Activated B cell treated with CpG ODN at 0.5 μM for 24 hours (primary cell): ENCODE measurements around the gene AAGAB. TPM values are rescaled to one million over a fixed set of nuclear protein-coding genes. Genes with fewer than 3 reads are reported as not detected.
A peak's percentile ranks its signal among the peaks of the same experiment; 100 is the strongest.

Experiments
- ATAC-seq: fragments of 200-7000 bp; cut with Tn5 transposase; one replicate; pipeline ENCODE4 v1.10.0; 2021; ENCODE audit warnings: low read depth, mild to moderate bottlenecking, moderate library complexity
- CTCF ChIA-PET: fragments of 350-600 bp; sonication (Branson Sonifier 250); formaldehyde crosslinking; loops from one replicate; lab custom pipeline; 2021; ENCODE audit warnings: antibody characterized with exemption; lab: Charles Lee
- POLR2A ChIA-PET: fragments of 350-600 bp; sonication (Branson Sonifier 250); formaldehyde crosslinking; loops from one replicate; lab custom pipeline; 2021; ENCODE audit warnings: antibody characterized with exemption; lab: Charles Lee
- DNase-seq: peaks from one replicate; pipeline ENCODE4 v3.0.0; 2022
- H3K27ac Mint-ChIP-seq: one replicate; pipeline ENCODE4 v1.8.0; 2020; ENCODE audit warnings: mixed read lengths
- H3K27me3 Mint-ChIP-seq: one replicate; pipeline ENCODE4 v1.8.0; 2021; ENCODE audit warnings: mixed read lengths
- H3K36me3 Mint-ChIP-seq: one replicate; pipeline ENCODE4 v1.8.0; 2021; ENCODE audit warnings: low read depth, mixed read lengths
- H3K4me1 Mint-ChIP-seq: one replicate; pipeline ENCODE4 v1.8.0; 2021; ENCODE audit warnings: mixed read lengths
- H3K4me3 Mint-ChIP-seq: one replicate; pipeline ENCODE4 v1.8.0; 2020; ENCODE audit warnings: mild to moderate bottlenecking, mixed read lengths
- H3K9me3 Mint-ChIP-seq: one replicate; pipeline ENCODE4 v1.8.0; 2020; ENCODE audit warnings: mixed read lengths
- CTCF ChIP-seq: fragments of 200-600 bp; IDR thresholded peaks from one replicate; pipeline ENCODE4 v1.8.0; 2022; ENCODE audit warnings: antibody characterized with exemption, mild to moderate bottlenecking
- intact Hi-C: fragments of 100-400 bp; cut with micrococcal nuclease; formaldehyde crosslinking; loops from one replicate; pipeline ENCODE4 v1.15.1; 2024
- total RNA-seq: library from RNA; stranded (reverse); gene quantifications from 2 replicates; pipeline ENCODE4 v1.2.3, GENCODE V29; 2022

AAGAB gene
- total RNA-seq, 1 donor from 2014 or later: 48.5 TPM

DNA sequence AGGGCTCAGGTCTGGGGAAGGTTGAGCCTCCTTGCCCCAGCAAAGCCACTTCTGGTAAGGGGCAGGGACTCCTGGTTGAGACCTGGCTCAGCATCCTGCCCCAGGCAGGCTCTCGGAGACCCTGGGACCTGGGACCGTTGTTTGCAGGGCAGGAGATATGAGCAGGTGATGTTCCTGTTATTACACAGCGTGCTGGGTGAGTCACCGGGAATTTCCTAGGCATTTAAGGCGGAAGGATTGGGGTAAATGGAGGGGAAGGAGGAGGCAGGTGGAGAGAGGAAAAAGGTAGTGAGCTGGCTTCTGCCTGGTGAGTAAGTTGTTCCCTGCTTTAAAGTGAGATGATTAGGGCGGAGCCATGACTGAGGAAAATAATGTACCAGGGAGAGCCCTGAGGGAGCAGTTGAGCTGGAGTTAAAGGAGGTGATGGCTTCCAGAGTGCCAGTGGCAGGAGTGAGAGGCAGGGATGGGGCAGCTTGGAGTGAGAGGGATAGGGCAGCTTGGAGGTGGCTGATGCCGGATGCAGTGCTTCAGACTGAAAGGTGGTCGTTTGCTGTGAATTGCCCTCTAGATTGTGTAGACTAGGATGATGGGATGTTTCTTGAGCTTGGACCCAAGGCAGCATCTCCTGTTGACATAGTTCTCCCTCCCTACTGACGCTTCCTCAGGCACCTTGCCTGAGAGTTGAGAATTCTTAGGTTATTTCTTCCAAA is 79.4 kb downstream of the AAGAB start:
- ChIA-PET CTCF (interaction anchor here (0.6 to 0.7 kb wide), 2 partner anchors 228 kb away, joined by 3 read pairs; no protein-coding TSS in a partner anchor), POLR2A (interaction anchor here (1.2 to 1.5 kb wide), 2 partner anchors 65 to 94 kb away, joined by 4 read pairs; no protein-coding TSS in a partner anchor)
- H3K4me1 Mint-ChIP-seq: peaks cover 43% of the 10 kb centered on the region
- peak overlapping the region; percentile 57 for H3K27ac Mint-ChIP-seq
- ATAC-seq (no peak), DNase-seq (no peak)
- H3K9me3 Mint-ChIP-seq: no peaks in the 10 kb centered on the region
- no peaks in the 10 kb centered on the region for H3K27me3 Mint-ChIP-seq
- H3K4me3 Mint-ChIP-seq: no peak overlapping the region
- no peak for TF ChIP-seq CTCF
- peaks cover 95% of the 10 kb centered on the region for H3K36me3 Mint-ChIP-seq
- intact Hi-C loops: no loop called here

DNA sequence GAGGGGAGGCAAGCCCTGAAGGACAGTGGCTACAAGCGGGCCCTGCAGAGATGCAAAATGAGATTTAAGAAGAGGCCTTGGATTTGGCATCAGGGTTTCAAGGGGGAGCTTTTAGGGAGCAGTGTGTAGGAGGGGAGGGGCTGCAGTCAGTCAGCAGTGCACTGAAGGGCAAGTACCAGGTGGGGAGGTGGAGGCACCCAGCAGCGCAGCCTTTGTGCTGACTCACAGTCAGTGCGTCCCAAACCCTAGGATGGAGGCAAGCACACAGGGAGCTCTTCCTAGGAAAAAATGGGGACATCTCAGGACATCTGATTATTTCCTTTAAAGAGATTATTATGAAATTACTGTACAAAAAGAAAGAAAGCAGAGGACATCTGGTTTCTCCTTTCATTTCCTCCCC is 80.0 kb downstream of the AAGAB start:
- DNase-seq: no peak
- CTCF ChIA-PET: interaction anchor here (0.7 kb wide), 1 partner anchor 228 kb away, joined by 3 read pairs; no protein-coding TSS in a partner anchor
- Mint-ChIP-seq H3K4me1 (peaks cover 43% of the 10 kb centered on the region), H3K4me3 (no peak overlapping the region), H3K27me3 (no peaks in the 10 kb centered on the region), H3K36me3 (peaks cover 95% of the 10 kb centered on the region), H3K9me3 (no peaks in the 10 kb centered on the region), H3K27ac (peak overlapping the region; percentile 46)
- intact Hi-C loops: no loop called here
- no peak for ATAC-seq
- no peak for TF ChIP-seq CTCF
- POLR2A ChIA-PET: interaction anchor here (1.2 kb wide), 1 partner anchor 93 kb away, joined by 4 read pairs; no protein-coding TSS in a partner anchor

GRCh38 chr15:67173786-67174185 is 80.7 kb downstream of the AAGAB start:
- Mint-ChIP-seq H3K27me3 (no peaks in the 10 kb centered on the region), H3K9me3 (no peaks in the 10 kb centered on the region)

GRCh38 chr15:67173005-67173404 is 81.5 kb downstream of the AAGAB start:
- Mint-ChIP-seq H3K27ac (peak overlapping the region; percentile 13), H3K4me3 (no peak overlapping the region), H3K36me3 (peaks cover 93% of the 10 kb centered on the region), H3K4me1 (peaks cover 43% of the 10 kb centered on the region), H3K27me3 (no peaks in the 10 kb centered on the region), H3K9me3 (no peaks in the 10 kb centered on the region)
- ChIA-PET CTCF (no interaction called here), POLR2A (interaction anchor here (0.7 to 1.2 kb wide), 2 partner anchors 17 to 92 kb away, joined by 3 read pairs; no protein-coding TSS in a partner anchor)
- no peak for DNase-seq
- no peak for ATAC-seq
- intact Hi-C loops: no loop called here
- no peak for TF ChIP-seq CTCF

More at GRCh38 chr15:67173786-67174185, 80.7 kb downstream of the AAGAB start:
- peaks cover 43% of the 10 kb centered on the region for H3K4me1 Mint-ChIP-seq
- no peak for TF ChIP-seq CTCF
- ChIA-PET CTCF (no interaction called here), POLR2A (interaction anchor here (0.7 kb wide), 1 partner anchor 93 kb away, joined by 3 read pairs; no protein-coding TSS in a partner anchor)
- no peak for ATAC-seq
- intact Hi-C loops: no loop called here
- no peak overlapping the region for H3K4me3 Mint-ChIP-seq
- peak overlapping the region; percentile 13 for H3K27ac Mint-ChIP-seq
- no peak for DNase-seq
- peaks cover 93% of the 10 kb centered on the region for H3K36me3 Mint-ChIP-seq

DNA sequence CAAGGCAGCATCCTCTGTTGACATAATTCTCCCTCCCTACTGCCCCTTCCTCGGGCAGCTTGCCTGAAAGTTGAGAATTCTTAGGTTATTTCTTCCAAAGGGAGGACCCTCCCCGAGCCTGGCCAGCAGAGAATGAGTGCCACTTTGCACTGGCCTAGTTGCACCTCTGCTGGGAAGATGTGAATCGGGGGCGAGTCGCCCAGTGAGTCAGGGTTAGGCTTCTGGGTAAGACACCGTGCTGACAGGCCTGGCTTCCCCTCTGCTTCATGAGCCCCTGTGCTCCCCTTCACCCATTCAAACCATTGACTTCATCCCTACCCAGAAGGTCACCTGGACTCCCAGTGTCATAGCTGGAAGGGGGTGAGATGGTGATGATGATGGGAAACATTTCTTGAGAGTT is 82.3 kb downstream of the AAGAB start:
- Mint-ChIP-seq H3K36me3 (peaks cover 98% of the 10 kb centered on the region), H3K4me3 (no peak overlapping the region), H3K27me3 (no peaks in the 10 kb centered on the region), H3K9me3 (no peaks in the 10 kb centered on the region), H3K4me1 (peaks cover 41% of the 10 kb centered on the region), H3K27ac (peak overlapping the region; percentile 30)
- DNase-seq: no peak
- CTCF ChIA-PET: no interaction called here
- no peak for TF ChIP-seq CTCF
- POLR2A ChIA-PET: interaction anchor here (1.2 kb wide), 1 partner anchor 17 kb away, joined by 3 read pairs; no protein-coding TSS in a partner anchor
- ATAC-seq: no peak
- intact Hi-C loops: no loop called here
